Stimulated activated CD4-positive, alpha-beta T cell treated with anti-CD3 and anti-CD28 coated beads, Interleukin-4, amount 100 ng/mL, for 1 hour (primary cell): ENCODE measurements around the gene DGKB.

Experiments used
- DNase-seq: peaks from one replicate; pipeline ENCODE4 v3.0.0-alpha.2; 2020

Gene DGKB

GRCh38 chr7:14902589-14903067, at the start of gene DGKB:
TSS of gene DGKB (minus strand) at chr7:14902751.
- DNase-seq: no peak

GRCh38 chr7:14950013-14950412, 47.5 kb upstream of the DGKB start:
- DNase-seq: no peak

GRCh38 chr7:14938181-14938580, 35.6 kb upstream of the DGKB start:
- DNase-seq: no peak

GRCh38 chr7:14937581-14937980, 35.0 kb upstream of the DGKB start:
- no peak for DNase-seq

- DNase-seq: no peak
Measured at GRCh38 chr7:14936554-14936953, 34.0 kb upstream of the DGKB start.

- DNase-seq: no peak
Measured at GRCh38 chr7:14934839-14935238, 32.3 kb upstream of the DGKB start.

GRCh38 chr7:14931511-14932215, 29.1 kb upstream of the DGKB start:
- no peak for DNase-seq

GRCh38 chr7:14924398-14924797, 21.8 kb upstream of the DGKB start:
- DNase-seq: no peak

GRCh38 chr7:14911077-14911476, 8.5 kb upstream of the DGKB start:
- no peak for DNase-seq

GRCh38 chr7:14908697-14909096, 6.1 kb upstream of the DGKB start:
- DNase-seq: no peak

- no peak for DNase-seq
Measured at GRCh38 chr7:14905764-14906163, 3.2 kb upstream of the DGKB start.

- DNase-seq: no peak
Measured at GRCh38 chr7:14900051-14900450, 2.5 kb downstream of the DGKB start.

- DNase-seq: no peak
Measured at GRCh38 chr7:14899030-14899429, 3.5 kb downstream of the DGKB start.

GRCh38 chr7:14896461-14896860, 6.1 kb downstream of the DGKB start:
- DNase-seq: no peak

GRCh38 chr7:14894826-14895225, 7.7 kb downstream of the DGKB start:
- DNase-seq: no peak

- DNase-seq: no peak
Measured at GRCh38 chr7:14892961-14893360, 9.6 kb downstream of the DGKB start.

- DNase-seq: no peak
Measured at GRCh38 chr7:14891289-14891688, 11.3 kb downstream of the DGKB start.

GRCh38 chr7:14888962-14889361, 13.6 kb downstream of the DGKB start:
- no peak for DNase-seq

GRCh38 chr7:14886533-14886932, 16.0 kb downstream of the DGKB start:
- DNase-seq: no peak

GRCh38 chr7:14875941-14876587, 26.5 kb downstream of the DGKB start:
- no peak for DNase-seq

GRCh38 chr7:14871880-14872279, 30.7 kb downstream of the DGKB start:
- no peak for DNase-seq

- no peak for DNase-seq
Measured at GRCh38 chr7:14870394-14870793, 32.2 kb downstream of the DGKB start.

GRCh38 chr7:14868937-14869336, 33.6 kb downstream of the DGKB start:
- no peak for DNase-seq

- no peak for DNase-seq
Measured at GRCh38 chr7:14861456-14861855, 41.1 kb downstream of the DGKB start.

- DNase-seq: no peak
Measured at GRCh38 chr7:14859267-14859666, 43.3 kb downstream of the DGKB start.
